Measurements from ENCODE around the gene OR10G2.

OR10G2 gene, protein sequence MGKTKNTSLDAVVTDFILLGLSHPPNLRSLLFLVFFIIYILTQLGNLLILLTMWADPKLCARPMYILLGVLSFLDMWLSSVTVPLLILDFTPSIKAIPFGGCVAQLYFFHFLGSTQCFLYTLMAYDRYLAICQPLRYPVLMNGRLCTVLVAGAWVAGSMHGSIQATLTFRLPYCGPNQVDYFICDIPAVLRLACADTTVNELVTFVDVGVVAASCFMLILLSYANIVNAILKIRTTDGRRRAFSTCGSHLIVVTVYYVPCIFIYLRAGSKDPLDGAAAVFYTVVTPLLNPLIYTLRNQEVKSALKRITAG

GRCh38 chr14:21634840-21635239 is at the start of gene OR10G2:
Gene OR10G2, minus strand, starts transcription at chr14:21634940. Its CDS starts 98 bp downstream, at chr14:21634842.
- TF ChIP-seq CTCF (IDR thresholded peaks at IDR 0.05; ENCODE audit: insufficient read depth, low read depth, low read length, missing control alignments) = no peak
- no peak within 1 kb of the TSS for H3K4me3 ChIP-seq (ENCODE audit: low read depth, low read length)
- no peak for DNase-seq (ENCODE audit: low read depth)

GRCh38 chr14:21680072-21680471 is 45.3 kb upstream of the OR10G2 start:
- no peak for TF ChIP-seq CTCF (IDR thresholded peaks at IDR 0.05; ENCODE audit: insufficient read depth, low read depth, low read length, missing control alignments)
- no peak overlapping the region for H3K4me3 ChIP-seq (ENCODE audit: low read depth, low read length)
- no peak for DNase-seq (ENCODE audit: low read depth)

GRCh38 chr14:21675566-21675965 is 40.8 kb upstream of the OR10G2 start:
- TF ChIP-seq CTCF (IDR thresholded peaks at IDR 0.05; ENCODE audit: insufficient read depth, low read depth, low read length, missing control alignments) = no peak
- H3K4me3 ChIP-seq (ENCODE audit: low read depth, low read length) = no peak overlapping the region
- no peak for DNase-seq (ENCODE audit: low read depth)

- H3K4me3 ChIP-seq (ENCODE audit: low read depth, low read length) = no peak within 1 kb of the TSS
- DNase-seq (ENCODE audit: low read depth) = no peak
These were observed 39.0 kb upstream of the OR10G2 start, which contains the start of gene OR4E1 for GRCh38 chr14:21673718-21674117. Gene OR4E1, minus strand, starts transcription at chr14:21673818. Its CDS starts 2,883 bp downstream, at chr14:21670935.

DNA sequence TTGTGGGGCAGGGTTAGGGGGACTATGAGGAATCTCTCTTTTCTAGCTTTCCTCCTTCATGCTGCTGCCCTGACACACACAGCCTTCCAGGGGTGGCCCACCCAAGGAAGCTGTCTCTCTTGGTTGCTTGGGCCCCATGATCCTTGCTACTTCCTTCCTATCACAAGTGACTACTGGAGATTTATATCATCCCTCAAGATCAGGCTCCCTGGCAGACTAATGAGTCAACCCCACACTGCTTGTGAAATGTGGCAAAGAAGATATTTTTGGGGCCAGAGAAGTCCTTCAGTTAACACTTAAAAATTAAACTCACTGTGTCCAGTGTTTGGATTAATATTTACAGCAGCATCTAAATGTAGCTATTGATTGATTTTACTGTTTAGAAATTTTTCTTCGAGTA is 37.4 kb upstream of the OR10G2 start:
- no peak overlapping the region for H3K4me3 ChIP-seq (ENCODE audit: low read depth, low read length)
- TF ChIP-seq CTCF (IDR thresholded peaks at IDR 0.05; ENCODE audit: insufficient read depth, low read depth, low read length, missing control alignments) = no peak
- DNase-seq (ENCODE audit: low read depth) = no peak

More at GRCh38 chr14:21673718-21674117, 39.0 kb upstream of the OR10G2 start, which contains the start of gene OR4E1:
- TF ChIP-seq CTCF (IDR thresholded peaks at IDR 0.05; ENCODE audit: insufficient read depth, low read depth, low read length, missing control alignments) = no peak

GRCh38 chr14:21671371-21671770 is 36.6 kb upstream of the OR10G2 start:
- TF ChIP-seq CTCF (IDR thresholded peaks at IDR 0.05; ENCODE audit: insufficient read depth, low read depth, low read length, missing control alignments) = no peak
- no peak overlapping the region for H3K4me3 ChIP-seq (ENCODE audit: low read depth, low read length)
- no peak for DNase-seq (ENCODE audit: low read depth)

- no peak for DNase-seq (ENCODE audit: low read depth)
- no peak for TF ChIP-seq CTCF (IDR thresholded peaks at IDR 0.05; ENCODE audit: insufficient read depth, low read depth, low read length, missing control alignments)
- no peak overlapping the region for H3K4me3 ChIP-seq (ENCODE audit: low read depth, low read length)
These were observed 34.5 kb upstream of the OR10G2 start for GRCh38 chr14:21669284-21669683.
